NCI-H2107 treated with DMSO at 0.1 percent for 48 hours (cell line): Measurements from ENCODE around the gene AP5B1.

Experiments
- DNase-seq: peaks from one replicate; lab custom pipeline; 2025; ENCODE audit not compliant: unreplicated experiment; lab: John Stamatoyannopoulos, UW

The AP5B1 gene

GRCh38 chr11:65801153-65801987, 20.6 kb upstream of the AP5B1 start:
- DNase-seq, result no peak

- no peak for DNase-seq
These were observed 18.1 kb upstream of the AP5B1 start for GRCh38 chr11:65798882-65799281.

GRCh38 chr11:65797711-65798110, 16.9 kb upstream of the AP5B1 start:
- DNase-seq, result no peak

- no peak for DNase-seq
These were observed 16.2 kb upstream of the AP5B1 start for GRCh38 chr11:65796726-65797601.

- DNase-seq, result no peak
These were observed 14.1 kb upstream of the AP5B1 start for GRCh38 chr11:65794570-65795510.

GRCh38 chr11:65793625-65794400, 13.0 kb upstream of the AP5B1 start:
- DNase-seq, result no peak

- DNase-seq, result peak; percentile 49
These were observed 12.4 kb upstream of the AP5B1 start for GRCh38 chr11:65793144-65793581.

GRCh38 chr11:65792456-65792855, 11.7 kb upstream of the AP5B1 start:
- DNase-seq, result no peak

- DNase-seq, result no peak
These were observed 11.0 kb upstream of the AP5B1 start for GRCh38 chr11:65791719-65792213.

- no peak for DNase-seq
These were observed 10.3 kb upstream of the AP5B1 start for GRCh38 chr11:65790902-65791650.

GRCh38 chr11:65790104-65790901, 9.5 kb upstream of the AP5B1 start:
- DNase-seq, result no peak

- no peak for DNase-seq
These were observed 8.7 kb upstream of the AP5B1 start for GRCh38 chr11:65789230-65790103.

GRCh38 chr11:65788821-65789220, 8.0 kb upstream of the AP5B1 start:
- no peak for DNase-seq

- no peak for DNase-seq
These were observed 7.2 kb upstream of the AP5B1 start for GRCh38 chr11:65787649-65788622.

- DNase-seq, result no peak
These were observed 6.2 kb upstream of the AP5B1 start, which contains the start of gene OVOL1 for GRCh38 chr11:65786786-65787636. Gene OVOL1, plus strand, starts transcription at chr11:65787063. Its CDS starts 311 bp downstream, at chr11:65787374.
